HG02571 (cell line): ENCODE data around the gene DUOX1.

ENCODE experiments used
- ATAC-seq: cut with Tn5 transposase; IDR thresholded peaks from one replicate; pipeline ENCODE4 v1.9.1; 2021; ENCODE audit warnings: mild to moderate bottlenecking, moderate library complexity; ENCODE audit not compliant: unreplicated experiment

The DUOX1 gene

DNA sequence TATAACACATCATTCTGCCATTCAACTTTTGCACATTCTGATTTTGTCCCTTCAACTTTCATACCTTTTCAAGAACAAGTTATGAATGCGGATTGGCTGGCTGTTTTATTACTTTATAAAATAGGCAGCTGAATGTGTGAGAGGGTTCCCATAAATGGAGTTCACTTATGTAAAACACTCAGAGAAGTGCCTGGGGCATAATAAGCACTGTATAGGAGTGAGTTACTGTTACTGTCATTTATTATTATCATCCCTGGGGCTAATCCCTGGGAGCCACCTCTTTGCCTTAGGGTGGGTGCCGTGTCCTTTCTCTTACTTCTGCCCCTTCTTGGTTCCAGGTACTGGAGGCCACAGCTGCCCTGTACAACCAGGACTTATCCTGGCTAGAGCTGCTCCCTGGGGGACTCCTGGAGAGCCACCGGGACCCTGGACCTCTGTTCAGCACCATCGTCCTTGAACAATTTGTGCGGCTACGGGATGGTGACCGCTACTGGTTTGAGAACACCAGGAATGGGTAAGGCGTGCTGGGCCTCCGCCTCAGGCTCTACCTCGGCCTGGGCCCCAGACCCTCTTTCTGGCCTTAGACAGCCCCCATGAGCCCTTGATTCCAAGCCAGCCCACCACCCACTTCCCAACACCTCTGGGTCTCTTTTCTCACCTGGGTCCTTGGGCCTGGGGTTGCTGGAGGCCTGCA is 10.9 kb downstream of the DUOX1 start:
- ATAC-seq: no peak

DNA sequence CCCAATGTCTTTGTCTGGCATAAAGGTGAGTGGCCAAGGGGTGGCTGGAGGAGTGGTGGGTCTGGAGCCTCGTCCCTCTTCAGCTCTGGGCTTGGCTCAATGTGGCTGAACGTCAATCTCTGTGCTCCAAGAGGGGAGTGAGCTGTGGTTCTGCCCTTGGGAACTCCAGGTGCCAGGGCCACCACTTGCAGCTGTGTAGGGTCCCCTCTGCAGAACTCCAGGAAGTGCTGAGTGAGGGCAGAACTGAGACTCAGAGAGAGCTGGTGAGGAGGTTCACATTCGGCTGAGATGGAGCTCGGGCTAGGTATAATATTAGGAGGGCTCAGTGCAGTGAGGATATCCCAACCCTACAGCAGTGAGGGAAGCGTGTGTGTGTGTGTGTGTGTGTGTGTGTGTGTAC is 11.6 kb downstream of the DUOX1 start:
- no peak for ATAC-seq

DNA sequence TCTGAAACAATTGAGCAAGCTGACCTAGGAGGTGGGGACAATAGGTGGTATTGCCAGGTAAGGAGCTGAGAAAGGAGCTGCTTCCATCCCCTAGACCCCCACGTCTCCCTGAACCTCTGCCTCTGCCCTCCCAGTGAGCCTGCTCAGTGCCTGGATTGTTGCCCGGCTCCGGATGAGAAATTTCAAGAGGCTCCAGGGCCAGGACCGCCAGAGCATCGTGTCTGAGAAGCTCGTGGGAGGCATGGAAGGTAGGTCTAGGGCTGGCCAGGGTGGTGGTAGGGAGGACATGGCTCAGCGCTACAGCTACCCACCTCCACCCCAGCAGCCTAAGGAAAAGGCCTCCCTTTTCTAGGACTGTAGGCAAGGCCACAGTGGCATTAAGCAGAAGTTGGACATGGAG is 13.3 kb downstream of the DUOX1 start:
- no peak for ATAC-seq

DNA sequence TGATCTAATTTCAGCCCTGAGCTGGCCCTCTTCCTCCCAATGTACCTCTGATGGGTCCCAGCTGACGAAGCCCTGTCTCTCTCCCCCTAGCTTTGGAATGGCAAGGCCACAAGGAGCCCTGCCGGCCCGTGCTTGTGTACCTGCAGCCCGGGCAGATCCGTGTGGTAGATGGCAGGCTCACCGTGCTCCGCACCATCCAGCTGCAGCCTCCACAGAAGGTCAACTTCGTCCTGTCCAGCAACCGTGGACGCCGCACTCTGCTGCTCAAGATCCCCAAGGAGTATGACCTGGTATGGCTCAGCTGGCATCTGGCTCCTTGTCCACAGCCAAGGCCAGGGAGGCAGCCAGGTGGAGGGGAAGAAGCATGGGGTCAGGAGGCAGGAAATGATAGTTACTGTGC is 14.2 kb downstream of the DUOX1 start:
- no peak for ATAC-seq

DNA sequence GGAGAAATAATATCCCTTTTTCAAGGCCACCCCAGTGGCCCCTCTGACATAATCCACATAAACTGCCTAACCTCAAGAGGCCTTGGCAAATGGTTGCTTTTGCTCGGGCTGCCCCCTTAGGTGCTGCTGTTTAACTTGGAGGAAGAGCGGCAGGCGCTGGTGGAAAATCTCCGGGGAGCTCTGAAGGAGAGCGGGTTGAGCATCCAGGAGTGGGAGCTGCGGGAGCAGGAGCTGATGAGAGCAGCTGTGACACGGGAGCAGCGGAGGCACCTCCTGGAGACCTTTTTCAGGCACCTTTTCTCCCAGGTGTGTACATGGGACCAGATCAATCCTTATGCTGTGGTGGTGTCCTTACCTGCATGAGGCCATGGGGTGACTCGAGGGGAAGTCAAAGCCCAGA is 15.0 kb downstream of the DUOX1 start:
- no peak for ATAC-seq

DNA sequence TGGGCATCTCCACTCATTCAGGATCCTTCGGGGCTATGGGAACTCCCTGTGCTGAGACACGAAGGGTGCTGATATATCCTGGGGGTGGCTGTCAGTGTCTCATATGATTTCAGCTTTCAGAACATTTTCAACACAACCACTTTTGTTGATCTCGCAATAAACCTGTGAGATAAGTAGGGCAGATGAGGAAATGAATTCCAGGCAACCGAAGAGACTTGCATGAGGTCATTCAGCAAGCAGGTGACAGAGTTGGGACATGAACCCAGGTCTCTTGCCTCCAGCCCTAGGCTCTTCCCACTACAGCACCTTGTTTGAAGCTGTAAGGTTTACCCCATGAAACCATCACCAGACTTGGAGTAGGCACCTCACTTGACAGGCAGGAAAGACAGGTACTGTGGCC is 16.6 kb downstream of the DUOX1 start:
- no peak for ATAC-seq

DNA sequence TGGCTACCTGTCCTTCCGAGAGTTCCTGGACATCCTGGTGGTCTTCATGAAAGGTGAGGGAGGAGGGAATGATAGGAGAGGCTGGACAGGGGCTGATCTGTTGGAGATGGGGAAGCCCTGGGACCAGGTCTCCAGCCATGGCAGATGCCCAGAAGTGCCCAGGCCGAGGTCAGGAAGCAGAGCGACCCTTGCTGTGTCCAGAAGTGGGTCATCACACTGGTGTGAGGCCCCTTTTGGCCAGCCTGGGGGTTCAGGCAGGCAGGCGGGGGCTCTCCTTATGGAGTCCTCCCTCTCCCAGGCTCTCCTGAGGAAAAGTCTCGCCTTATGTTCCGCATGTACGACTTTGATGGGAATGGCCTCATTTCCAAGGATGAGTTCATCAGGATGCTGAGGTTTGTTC is 17.8 kb downstream of the DUOX1 start:
- no peak for ATAC-seq

DNA sequence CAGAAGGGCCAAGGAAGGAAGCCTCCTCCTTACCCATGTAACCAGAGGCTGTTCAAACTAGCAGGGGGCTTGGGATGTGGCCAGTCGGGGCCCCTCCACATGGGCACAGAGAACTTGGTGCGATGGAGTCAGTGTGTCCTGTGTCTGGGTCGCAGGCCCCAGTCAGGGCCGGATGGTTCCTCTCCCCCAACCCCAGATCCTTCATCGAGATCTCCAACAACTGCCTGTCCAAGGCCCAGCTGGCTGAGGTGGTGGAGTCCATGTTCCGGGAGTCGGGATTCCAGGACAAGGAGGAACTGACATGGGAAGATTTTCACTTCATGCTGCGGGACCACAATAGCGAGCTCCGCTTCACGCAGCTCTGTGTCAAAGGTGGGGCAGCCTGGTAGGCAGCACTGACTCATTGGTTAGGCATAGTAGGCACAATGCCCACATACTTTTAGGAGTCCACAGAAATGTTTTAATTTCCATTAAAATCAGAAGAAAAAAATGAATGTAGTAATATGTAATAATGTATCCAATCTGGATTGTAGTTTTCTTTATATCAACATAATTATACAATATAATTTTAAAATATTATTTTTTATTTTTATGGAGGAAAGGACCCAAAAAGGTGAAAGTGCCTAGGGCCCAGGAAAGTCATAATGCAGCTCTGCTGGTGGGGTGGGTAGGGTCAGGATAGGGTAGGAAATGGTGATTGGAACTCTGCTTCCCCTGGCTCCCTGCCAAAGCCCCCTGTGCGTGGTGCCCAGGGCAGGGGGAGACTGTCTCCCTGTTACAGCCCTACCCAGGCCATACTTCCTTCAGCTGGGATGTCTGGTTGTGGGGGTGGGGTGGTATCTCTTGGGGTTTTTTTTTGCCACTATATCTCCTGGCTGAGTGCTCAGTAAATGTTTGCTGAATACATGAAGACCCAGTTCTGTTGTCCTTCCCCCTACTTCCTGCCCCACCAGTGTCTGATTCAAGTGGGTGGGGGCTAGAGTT is 18.6 kb downstream of the DUOX1 start:
- ATAC-seq: no peak

DNA sequence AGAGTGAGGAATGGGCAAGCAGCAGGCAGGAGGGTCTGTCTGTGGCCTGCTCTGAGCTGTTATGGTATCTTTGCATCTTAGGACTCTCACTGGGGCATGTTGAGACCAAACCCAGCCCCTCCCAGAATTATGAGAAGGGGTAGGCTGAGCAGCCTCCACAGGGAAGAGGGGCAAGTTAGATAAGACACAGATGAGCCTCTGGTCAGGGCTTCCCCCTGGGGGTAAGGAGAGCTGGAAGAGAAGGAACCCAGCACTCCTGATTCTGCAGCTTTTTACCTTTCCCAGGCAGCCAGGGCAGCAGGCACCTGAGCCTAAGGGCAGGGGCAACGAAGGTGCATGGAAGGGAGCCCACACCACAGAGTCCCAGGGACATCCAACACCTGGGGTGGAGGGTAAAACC is 19.3 kb downstream of the DUOX1 start:
- no peak for ATAC-seq

DNA sequence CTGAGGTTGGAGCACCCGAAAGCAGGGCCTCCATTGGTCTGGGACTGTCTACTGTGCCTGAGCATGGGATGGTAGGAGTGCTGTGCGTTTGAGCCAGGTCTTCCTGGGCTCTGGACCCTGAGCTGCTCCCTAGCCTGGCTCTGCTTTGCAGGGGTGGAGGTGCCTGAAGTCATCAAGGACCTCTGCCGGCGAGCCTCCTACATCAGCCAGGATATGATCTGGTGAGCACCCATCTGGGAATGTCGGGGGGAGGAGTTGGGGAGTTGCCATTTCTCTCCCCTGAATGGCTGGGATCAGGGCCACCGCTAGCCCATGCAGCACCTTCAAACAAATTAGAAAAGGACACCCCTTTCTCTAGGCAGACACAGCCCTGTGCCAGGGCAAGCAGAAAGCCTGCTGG is 20.7 kb downstream of the DUOX1 start:
- ATAC-seq: no peak

DNA sequence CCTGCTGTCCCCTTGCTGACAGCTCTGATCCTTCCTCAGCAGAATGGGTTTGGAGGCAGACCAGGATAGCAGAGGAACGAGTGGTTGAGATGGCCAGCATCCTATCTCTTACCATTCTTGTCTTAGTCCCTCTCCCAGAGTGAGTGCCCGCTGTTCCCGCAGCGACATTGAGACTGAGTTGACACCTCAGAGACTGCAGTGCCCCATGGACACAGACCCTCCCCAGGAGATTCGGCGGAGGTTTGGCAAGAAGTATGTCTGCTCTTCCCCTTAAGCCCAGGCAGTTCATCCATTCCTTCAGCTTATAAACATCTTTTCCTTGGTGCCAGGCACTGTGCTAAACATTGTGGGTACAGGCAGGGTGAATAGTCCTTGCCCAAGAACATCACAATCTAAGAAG is 21.2 kb downstream of the DUOX1 start:
- no peak for ATAC-seq

DNA sequence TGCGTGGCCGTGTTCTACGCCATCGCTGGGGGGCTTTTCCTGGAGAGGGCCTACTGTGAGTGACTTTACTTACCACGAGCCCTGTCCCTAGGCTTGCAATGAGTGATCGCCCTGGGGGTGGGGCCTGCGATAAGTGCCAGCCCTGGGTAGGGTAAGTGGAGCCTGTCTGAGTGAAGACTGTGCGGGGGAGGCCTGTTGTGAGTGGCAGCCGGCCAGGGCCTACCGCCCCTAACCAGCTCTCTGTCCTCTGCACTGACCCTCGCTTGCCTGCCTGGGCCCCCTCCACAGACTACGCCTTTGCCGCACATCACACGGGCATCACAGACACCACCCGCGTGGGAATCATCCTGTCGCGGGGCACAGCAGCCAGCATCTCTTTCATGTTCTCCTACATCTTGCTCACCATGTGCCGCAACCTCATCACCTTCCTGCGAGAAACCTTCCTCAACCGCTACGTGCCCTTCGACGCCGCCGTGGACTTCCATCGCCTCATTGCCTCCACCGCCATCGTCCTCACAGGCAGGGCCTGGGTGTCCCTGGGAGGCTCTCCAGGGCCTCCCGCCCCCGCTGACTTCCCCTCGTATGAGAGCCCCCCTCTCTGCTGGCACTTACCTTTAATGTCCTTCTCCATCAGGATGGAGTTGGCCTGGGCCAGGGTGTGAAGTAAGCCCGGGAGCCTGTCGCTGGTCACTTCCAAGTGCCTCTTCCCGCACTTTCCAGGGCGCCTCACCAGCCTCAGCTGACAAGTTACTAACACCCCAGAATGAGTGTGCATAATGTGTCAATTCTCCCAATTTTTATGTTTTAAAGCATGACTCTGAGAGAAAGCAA is 22.4 kb downstream of the DUOX1 start:
- no peak for ATAC-seq

DNA sequence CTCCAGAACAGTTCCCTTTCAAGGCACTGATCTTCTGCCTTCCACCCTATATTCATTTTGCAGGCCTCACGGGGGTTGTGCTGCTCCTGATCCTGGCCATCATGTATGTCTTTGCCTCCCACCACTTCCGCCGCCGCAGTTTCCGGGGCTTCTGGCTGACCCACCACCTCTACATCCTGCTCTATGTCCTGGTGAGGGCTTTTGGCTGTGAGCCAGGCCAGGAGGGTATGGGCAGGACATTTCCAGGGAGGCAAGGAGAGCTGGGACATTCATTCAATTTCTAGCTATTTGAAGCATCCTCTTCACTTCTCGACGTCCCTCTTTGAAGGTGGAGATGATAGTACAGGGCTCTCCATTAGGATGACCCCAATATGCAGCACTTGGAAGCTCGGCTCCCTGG is 25.9 kb downstream of the DUOX1 start:
- no peak for ATAC-seq

DNA sequence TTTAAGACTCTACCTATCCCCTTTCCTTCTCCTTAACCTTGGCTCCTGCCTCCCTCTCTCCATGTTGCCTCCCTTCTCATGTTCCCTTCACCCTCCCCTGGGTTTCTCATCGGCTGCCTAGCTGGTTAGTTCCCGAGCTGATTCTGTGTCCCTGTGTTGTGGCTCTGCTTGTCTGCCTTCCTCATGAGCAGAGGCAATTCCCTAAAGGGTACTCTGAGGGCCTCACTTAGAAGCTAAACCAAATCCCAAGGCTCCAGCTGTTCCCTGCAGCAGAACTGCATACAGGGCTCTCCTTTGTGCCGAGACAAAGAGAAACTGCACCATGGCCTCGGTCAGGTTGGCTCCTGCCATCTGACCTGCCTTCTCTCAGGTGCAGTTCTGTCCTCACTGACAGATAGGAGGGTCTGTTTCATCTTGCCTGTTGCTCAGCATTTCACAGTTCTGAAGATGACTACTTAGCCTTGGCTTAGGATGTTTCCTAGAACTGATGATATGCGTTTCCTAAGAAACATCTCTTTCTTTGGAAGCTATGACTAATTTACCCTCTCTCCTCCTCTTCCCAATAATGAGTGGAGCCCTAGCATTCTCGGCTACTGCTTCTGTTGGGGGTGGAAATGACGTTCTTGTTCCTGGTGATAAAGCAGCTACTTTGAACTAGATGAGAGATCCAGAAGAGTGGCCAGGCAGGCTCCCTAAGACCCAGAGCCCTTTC is 27.1 kb downstream of the DUOX1 start:
- no peak for ATAC-seq

DNA sequence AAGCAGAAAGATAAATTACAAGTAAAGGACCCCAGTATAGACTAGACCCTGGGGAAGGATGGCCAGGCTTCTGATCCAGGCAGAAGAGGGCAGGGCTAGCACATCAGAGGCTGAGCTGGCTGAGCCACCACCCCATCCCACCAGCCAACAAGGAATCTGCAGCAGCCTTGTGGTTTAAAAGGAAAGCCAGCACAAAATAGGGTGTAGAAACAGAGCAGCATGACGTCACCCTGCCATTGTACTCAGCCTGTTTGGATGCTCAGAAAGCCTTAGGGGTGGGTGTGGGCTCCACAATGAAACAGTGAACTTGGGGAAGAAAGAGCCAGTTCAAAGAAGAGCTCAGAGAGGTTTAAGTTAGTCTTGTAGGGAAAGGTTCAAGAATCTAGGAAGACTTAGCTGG is 28.2 kb downstream of the DUOX1 start:
- no peak for ATAC-seq

DNA sequence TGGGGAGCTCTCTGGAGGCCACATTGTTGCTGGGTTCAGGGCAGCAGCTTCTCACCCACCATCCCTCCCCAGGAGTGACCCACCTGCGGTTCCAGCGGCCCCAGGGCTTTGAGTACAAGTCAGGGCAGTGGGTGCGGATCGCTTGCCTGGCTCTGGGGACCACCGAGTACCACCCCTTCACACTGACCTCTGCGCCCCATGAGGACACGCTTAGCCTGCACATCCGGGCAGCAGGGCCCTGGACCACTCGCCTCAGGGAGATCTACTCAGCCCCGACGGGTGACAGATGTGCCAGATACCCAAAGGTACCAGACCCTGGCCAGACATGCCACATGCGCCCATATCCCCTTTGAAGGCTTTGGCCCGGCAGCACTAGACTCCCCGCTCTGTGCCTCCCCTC is 31.9 kb downstream of the DUOX1 start:
- ATAC-seq: no peak

DNA sequence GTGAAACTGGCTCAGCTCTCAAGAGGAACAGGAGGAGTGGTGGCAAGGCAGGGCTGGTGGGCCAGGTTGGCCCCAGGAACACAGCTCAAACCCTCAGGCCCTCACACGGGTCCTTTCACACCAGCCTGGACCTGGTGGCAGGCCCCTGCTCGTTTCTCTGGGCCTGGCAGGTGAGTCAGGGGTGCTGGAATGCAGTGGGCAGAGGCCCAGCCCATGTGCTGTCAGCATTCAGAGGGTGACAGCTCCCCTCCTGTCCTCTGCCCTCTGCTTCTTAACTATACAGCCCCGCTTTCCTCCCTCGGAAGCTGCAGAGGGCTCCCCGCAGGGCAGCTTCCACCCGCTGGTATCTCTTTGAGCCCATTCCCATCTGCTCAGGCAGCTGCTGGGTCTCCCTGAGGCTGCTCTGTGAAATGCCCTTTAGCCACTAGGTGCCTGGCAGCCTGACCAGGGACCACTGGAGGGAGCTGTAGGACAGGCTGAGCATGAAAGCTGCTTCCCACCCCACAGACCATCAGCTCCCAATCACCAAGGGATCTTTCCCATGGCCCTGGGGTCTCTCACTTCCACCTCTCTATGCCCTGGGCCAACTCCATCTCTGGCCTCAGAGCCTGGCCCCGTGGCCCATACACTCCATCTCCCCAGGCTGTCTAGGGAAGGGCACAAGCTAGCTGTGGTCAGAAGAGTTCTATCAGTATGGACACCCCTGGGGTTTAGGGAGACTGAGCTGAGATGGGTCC is 33.1 kb downstream of the DUOX1 start:
- no peak for ATAC-seq

DNA sequence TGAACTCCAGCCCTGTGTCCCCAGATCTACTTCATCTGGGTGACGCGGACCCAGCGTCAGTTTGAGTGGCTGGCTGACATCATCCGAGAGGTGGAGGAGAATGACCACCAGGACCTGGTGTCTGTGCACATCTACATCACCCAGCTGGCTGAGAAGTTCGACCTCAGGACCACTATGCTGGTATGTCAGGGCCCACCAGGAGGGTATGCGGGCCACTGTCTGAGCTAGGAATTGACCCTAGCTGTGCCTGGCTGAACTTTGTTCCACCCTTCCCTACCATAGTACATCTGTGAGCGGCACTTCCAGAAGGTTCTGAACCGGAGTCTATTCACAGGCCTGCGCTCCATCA is 33.7 kb downstream of the DUOX1 start:
- no peak for ATAC-seq

DNA sequence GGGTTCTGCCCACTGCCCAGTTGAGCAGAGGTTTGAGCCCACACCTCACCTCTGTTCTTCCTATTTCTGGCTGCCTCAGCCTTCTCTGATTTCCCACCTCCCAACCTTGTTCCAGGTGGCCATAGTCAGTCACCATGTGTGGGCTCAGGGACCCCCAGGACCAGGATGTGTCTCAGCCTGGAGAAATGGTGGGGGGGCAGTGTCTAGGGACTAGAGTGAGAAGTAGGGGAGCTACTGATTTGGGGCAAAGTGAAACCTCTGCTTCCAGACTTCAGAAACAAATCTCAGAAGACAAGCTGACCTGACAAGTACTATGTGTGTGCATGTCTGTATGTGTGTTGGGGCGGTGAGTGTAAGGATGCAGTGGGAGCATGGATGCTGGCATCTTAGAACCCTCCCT is 35.1 kb downstream of the DUOX1 start:
- ATAC-seq: no peak

DNA sequence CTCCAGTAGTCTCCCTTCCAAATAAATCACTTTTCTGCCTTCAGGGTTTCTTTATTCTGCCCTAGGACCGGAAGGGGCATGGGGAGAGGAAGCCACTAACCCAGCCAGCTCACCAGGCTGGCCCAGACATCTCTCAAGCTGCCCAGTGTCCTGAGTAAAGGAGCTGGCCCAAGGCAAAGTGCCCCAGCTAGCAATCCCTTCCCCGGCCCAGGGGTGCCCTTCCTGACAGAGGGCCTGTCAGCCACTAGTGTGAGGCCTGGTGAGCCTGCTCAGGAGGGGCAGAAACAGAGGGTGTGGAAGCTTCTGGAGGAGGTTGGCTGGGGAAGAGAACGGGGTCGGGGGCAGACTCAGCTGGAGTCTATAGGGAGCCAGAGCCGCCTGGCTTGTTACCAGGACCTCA is 35.7 kb downstream of the DUOX1 start:
- ATAC-seq: no peak
